Measurements from ENCODE around the gene CCL5. TPM values are rescaled to one million over a fixed set of nuclear protein-coding genes. Genes with fewer than 3 reads are reported as not detected.

Gene CCL5
- total RNA-seq, 1 donor from 2014 or later = 0.60 TPM

GRCh38 chr17:35870906-35871819, 9.0 kb downstream of the CCL5 start:
- Histone ChIP-seq H3K4me1 (peaks cover 11% of the 10 kb centered on the region), H3K36me3 (no peaks in the 10 kb centered on the region), H3K27me3 (ENCODE audit: low read depth) (peaks cover 2% of the 10 kb centered on the region), H3K27ac (replicated peaks) (no peak overlapping the region), H3K9me3 (replicated peaks) (no peaks in the 10 kb centered on the region), H3K4me3 (no peak overlapping the region)
- intact Hi-C loops (cut with micrococcal nuclease) = no loop called here
- no peak for DNase-seq
- no peak for TF ChIP-seq CTCF (IDR thresholded peaks at IDR 0.05; ENCODE audit: borderline replicate concordance)

- no peak for DNase-seq
- intact Hi-C loops (cut with micrococcal nuclease) = no loop called here
- Histone ChIP-seq H3K27ac (replicated peaks) (no peak within 1 kb of the TSS), H3K36me3 (no peaks in the 10 kb centered on the region), H3K4me3 (no peak within 1 kb of the TSS), H3K27me3 (ENCODE audit: low read depth) (no peaks in the 10 kb centered on the region), H3K4me1 (peaks cover 12% of the 10 kb centered on the region), H3K9me3 (replicated peaks) (no peaks in the 10 kb centered on the region)
- TF ChIP-seq CTCF (IDR thresholded peaks at IDR 0.05; ENCODE audit: borderline replicate concordance) = no peak
Observed at GRCh38 chr17:35868737-35869136, 11.4 kb downstream of the CCL5 start, which contains the start of gene HEATR9. Gene HEATR9, minus strand, starts transcription at chr17:35868891. Its CDS starts 149 bp downstream, at chr17:35868742.

- no peak for TF ChIP-seq CTCF (IDR thresholded peaks at IDR 0.05; ENCODE audit: borderline replicate concordance)
- intact Hi-C loops (cut with micrococcal nuclease) = no loop called here
- Histone ChIP-seq H3K27me3 (ENCODE audit: low read depth) (no peaks in the 10 kb centered on the region), H3K9me3 (replicated peaks) (no peaks in the 10 kb centered on the region), H3K36me3 (no peaks in the 10 kb centered on the region), H3K4me3 (no peak overlapping the region), H3K4me1 (peaks cover 12% of the 10 kb centered on the region), H3K27ac (replicated peaks) (no peak overlapping the region)
- DNase-seq = no peak
Observed at GRCh38 chr17:35867574-35867973, 12.6 kb downstream of the CCL5 start.

- Histone ChIP-seq H3K4me1 (peaks cover 12% of the 10 kb centered on the region), H3K27ac (replicated peaks) (no peak overlapping the region), H3K27me3 (ENCODE audit: low read depth) (no peaks in the 10 kb centered on the region), H3K4me3 (no peak overlapping the region), H3K9me3 (replicated peaks) (no peaks in the 10 kb centered on the region), H3K36me3 (no peaks in the 10 kb centered on the region)
- DNase-seq = no peak
- intact Hi-C loops (cut with micrococcal nuclease) = no loop called here
- no peak for TF ChIP-seq CTCF (IDR thresholded peaks at IDR 0.05; ENCODE audit: borderline replicate concordance)
Observed at GRCh38 chr17:35866341-35866950, 13.7 kb downstream of the CCL5 start.

GRCh38 chr17:35865412-35866340, 14.5 kb downstream of the CCL5 start:
- intact Hi-C loops (cut with micrococcal nuclease) = no loop called here
- Histone ChIP-seq H3K27ac (replicated peaks) (no peak overlapping the region), H3K27me3 (ENCODE audit: low read depth) (no peaks in the 10 kb centered on the region), H3K36me3 (no peaks in the 10 kb centered on the region), H3K9me3 (replicated peaks) (no peaks in the 10 kb centered on the region), H3K4me1 (peaks cover 12% of the 10 kb centered on the region), H3K4me3 (no peak overlapping the region)
- no peak for DNase-seq
- TF ChIP-seq CTCF (IDR thresholded peaks at IDR 0.05; ENCODE audit: borderline replicate concordance) = no peak

Measured in left ventricle myocardium inferior (tissue), 1 donor.